Activated naive CD8-positive, alpha-beta T cell treated with anti-CD3 and anti-CD28 coated beads, Interleukin-2, amount 50 U/mL, for 24 hours (primary cell): ENCODE data around the gene ADGRF1.

Experiments
- ATAC-seq: fragments of 150-1000 bp; cut with Tn5 transposase; one replicate; pipeline ENCODE4 v1.10.0; 2021
- DNase-seq: peaks from one replicate; pipeline ENCODE4 v3.0.0; 2021
- H3K27ac Mint-ChIP-seq: one replicate; pipeline ENCODE4 v1.8.0; 2021; ENCODE audit warnings: mild to moderate bottlenecking, mixed read lengths
- H3K27me3 Mint-ChIP-seq: one replicate; pipeline ENCODE4 v1.8.0; 2021; ENCODE audit warnings: mixed read lengths
- H3K36me3 Mint-ChIP-seq: one replicate; pipeline ENCODE4 v1.8.0; 2021; ENCODE audit warnings: low read depth, mixed read lengths
- H3K4me1 Mint-ChIP-seq: one replicate; pipeline ENCODE4 v1.8.0; 2021; ENCODE audit warnings: mixed read lengths
- H3K4me3 Mint-ChIP-seq: one replicate; pipeline ENCODE4 v1.8.0; 2021; ENCODE audit warnings: mild to moderate bottlenecking, moderate library complexity, mixed read lengths
- H3K9me3 Mint-ChIP-seq: one replicate; pipeline ENCODE4 v1.8.0; 2021; ENCODE audit warnings: mixed read lengths

Gene ADGRF1

GRCh38 chr6:47047097-47047478 lies 5.0 kb upstream of the ADGRF1 start:
- Mint-ChIP-seq H3K4me1 (no peaks in the 10 kb centered on the region), H3K36me3 (no peaks in the 10 kb centered on the region), H3K4me3 (no peak overlapping the region), H3K9me3 (no peaks in the 10 kb centered on the region), H3K27me3 (peaks cover 6% of the 10 kb centered on the region), H3K27ac (no peak overlapping the region)
- ATAC-seq (no peak), DNase-seq (no peak)

- H3K27ac Mint-ChIP-seq, result no peak overlapping the region
- ATAC-seq, result no peak
Measured at GRCh38 chr6:47044397-47044796, 2.3 kb upstream of the ADGRF1 start.

GRCh38 chr6:47043286-47043685 lies 1.2 kb upstream of the ADGRF1 start:
- no peaks in the 10 kb centered on the region for H3K36me3 Mint-ChIP-seq
- H3K27ac Mint-ChIP-seq, result no peak overlapping the region
- peaks cover 6% of the 10 kb centered on the region for H3K27me3 Mint-ChIP-seq
- H3K4me3 Mint-ChIP-seq, result no peak overlapping the region
- DNase-seq, result no peak
- no peaks in the 10 kb centered on the region for H3K4me1 Mint-ChIP-seq
- no peak for ATAC-seq
- no peaks in the 10 kb centered on the region for H3K9me3 Mint-ChIP-seq

More at GRCh38 chr6:47044397-47044796, 2.3 kb upstream of the ADGRF1 start:
- Mint-ChIP-seq H3K4me3 (no peak overlapping the region), H3K9me3 (no peaks in the 10 kb centered on the region), H3K27me3 (peaks cover 6% of the 10 kb centered on the region), H3K36me3 (no peaks in the 10 kb centered on the region), H3K4me1 (no peaks in the 10 kb centered on the region)
- DNase-seq, result no peak

- Mint-ChIP-seq H3K4me3 (no peak overlapping the region), H3K36me3 (no peaks in the 10 kb centered on the region), H3K27me3 (peaks cover 3% of the 10 kb centered on the region)
Measured at GRCh38 chr6:47041741-47042140, 391 bp downstream of the ADGRF1 start.

DNA sequence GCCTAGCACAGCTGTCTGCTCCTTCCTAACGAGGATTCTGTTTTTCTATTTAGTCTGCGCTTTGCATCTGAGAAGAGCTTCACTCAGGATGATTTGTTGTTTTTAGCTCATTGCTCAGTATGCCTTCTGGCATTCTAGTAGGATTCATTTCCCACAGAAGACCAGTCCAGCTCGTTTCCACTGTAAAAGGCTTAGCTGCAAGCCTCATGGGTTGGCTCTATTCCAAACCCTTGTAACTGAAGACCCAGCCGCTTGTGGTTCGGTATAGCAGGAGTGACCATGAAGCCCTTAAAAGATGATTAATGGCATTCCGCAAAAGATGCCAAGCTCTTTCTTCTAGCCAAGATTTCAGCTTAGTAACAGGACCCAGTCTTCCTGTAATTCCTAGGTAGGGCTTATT lies 7.2 kb downstream of the ADGRF1 start:
- Mint-ChIP-seq H3K27ac (no peak overlapping the region), H3K4me1 (no peaks in the 10 kb centered on the region), H3K9me3 (no peaks in the 10 kb centered on the region), H3K27me3 (peaks cover 7% of the 10 kb centered on the region), H3K36me3 (no peaks in the 10 kb centered on the region), H3K4me3 (no peak overlapping the region)
- DNase-seq (no peak), ATAC-seq (no peak)

More at GRCh38 chr6:47041741-47042140, 391 bp downstream of the ADGRF1 start:
- no peak overlapping the region for H3K27ac Mint-ChIP-seq
- H3K4me1 Mint-ChIP-seq, result no peaks in the 10 kb centered on the region
- DNase-seq, result no peak
- no peak for ATAC-seq
- no peaks in the 10 kb centered on the region for H3K9me3 Mint-ChIP-seq

GRCh38 chr6:47034421-47034820 lies 7.7 kb downstream of the ADGRF1 start:
- Mint-ChIP-seq H3K4me1 (no peaks in the 10 kb centered on the region), H3K27me3 (peaks cover 7% of the 10 kb centered on the region), H3K9me3 (no peaks in the 10 kb centered on the region), H3K36me3 (no peaks in the 10 kb centered on the region), H3K27ac (no peak overlapping the region), H3K4me3 (no peak overlapping the region)
- DNase-seq (no peak), ATAC-seq (no peak)

- Mint-ChIP-seq H3K4me3 (no peak overlapping the region), H3K36me3 (no peaks in the 10 kb centered on the region), H3K4me1 (no peaks in the 10 kb centered on the region), H3K9me3 (no peaks in the 10 kb centered on the region), H3K27me3 (peaks cover 7% of the 10 kb centered on the region), H3K27ac (no peak overlapping the region)
- ATAC-seq (no peak), DNase-seq (no peak)
Measured at GRCh38 chr6:47032974-47033765, 9.0 kb downstream of the ADGRF1 start.

DNA sequence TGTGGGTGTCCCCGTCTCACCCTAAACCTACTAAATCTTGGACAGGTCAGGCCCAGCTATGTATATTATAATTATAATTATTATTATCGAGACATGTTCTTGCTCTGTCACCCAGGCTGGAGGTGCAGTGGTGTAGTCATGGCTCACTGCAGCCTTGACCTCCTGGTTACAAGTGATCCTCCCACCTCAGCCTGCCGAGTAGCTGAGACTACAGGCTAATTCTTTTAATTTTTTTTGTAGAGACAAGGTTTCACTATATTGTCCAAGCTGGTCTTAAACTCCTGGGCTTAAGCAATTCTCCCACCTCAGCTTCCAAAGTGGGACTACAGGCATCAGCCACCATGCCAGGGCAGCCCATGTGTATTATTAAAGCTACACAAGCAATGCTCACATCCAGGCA lies 10.5 kb downstream of the ADGRF1 start:
- Mint-ChIP-seq H3K9me3 (no peaks in the 10 kb centered on the region), H3K4me3 (no peak overlapping the region), H3K27me3 (peaks cover 7% of the 10 kb centered on the region), H3K27ac (no peak overlapping the region), H3K36me3 (no peaks in the 10 kb centered on the region), H3K4me1 (no peaks in the 10 kb centered on the region)
- DNase-seq (no peak), ATAC-seq (no peak)

- no peak for DNase-seq
- Mint-ChIP-seq H3K4me3 (no peak overlapping the region), H3K27ac (no peak overlapping the region), H3K27me3 (peaks cover 4% of the 10 kb centered on the region), H3K36me3 (no peaks in the 10 kb centered on the region), H3K4me1 (no peaks in the 10 kb centered on the region), H3K9me3 (no peaks in the 10 kb centered on the region)
- no peak for ATAC-seq
Measured at GRCh38 chr6:47029865-47030561, 12.1 kb downstream of the ADGRF1 start.

GRCh38 chr6:47028835-47029360 lies 13.2 kb downstream of the ADGRF1 start:
- no peak overlapping the region for H3K27ac Mint-ChIP-seq
- ATAC-seq, result no peak
- H3K27me3 Mint-ChIP-seq, result no peaks in the 10 kb centered on the region
- no peak overlapping the region for H3K4me3 Mint-ChIP-seq
- H3K4me1 Mint-ChIP-seq, result no peaks in the 10 kb centered on the region
- no peak for DNase-seq
- H3K36me3 Mint-ChIP-seq, result no peaks in the 10 kb centered on the region
- no peaks in the 10 kb centered on the region for H3K9me3 Mint-ChIP-seq

- H3K4me1 Mint-ChIP-seq, result no peaks in the 10 kb centered on the region
- no peak overlapping the region for H3K4me3 Mint-ChIP-seq
- H3K27ac Mint-ChIP-seq, result no peak overlapping the region
- no peaks in the 10 kb centered on the region for H3K9me3 Mint-ChIP-seq
- no peaks in the 10 kb centered on the region for H3K27me3 Mint-ChIP-seq
- H3K36me3 Mint-ChIP-seq, result no peaks in the 10 kb centered on the region
- ATAC-seq, result no peak
- no peak for DNase-seq
Measured at GRCh38 chr6:47027315-47027714, 14.8 kb downstream of the ADGRF1 start.

GRCh38 chr6:47026679-47027078 lies 15.5 kb downstream of the ADGRF1 start:
- Mint-ChIP-seq H3K9me3 (no peaks in the 10 kb centered on the region), H3K4me3 (no peak overlapping the region), H3K36me3 (no peaks in the 10 kb centered on the region), H3K27ac (no peak overlapping the region), H3K27me3 (no peaks in the 10 kb centered on the region), H3K4me1 (no peaks in the 10 kb centered on the region)
- no peak for ATAC-seq
- DNase-seq, result no peak

DNA sequence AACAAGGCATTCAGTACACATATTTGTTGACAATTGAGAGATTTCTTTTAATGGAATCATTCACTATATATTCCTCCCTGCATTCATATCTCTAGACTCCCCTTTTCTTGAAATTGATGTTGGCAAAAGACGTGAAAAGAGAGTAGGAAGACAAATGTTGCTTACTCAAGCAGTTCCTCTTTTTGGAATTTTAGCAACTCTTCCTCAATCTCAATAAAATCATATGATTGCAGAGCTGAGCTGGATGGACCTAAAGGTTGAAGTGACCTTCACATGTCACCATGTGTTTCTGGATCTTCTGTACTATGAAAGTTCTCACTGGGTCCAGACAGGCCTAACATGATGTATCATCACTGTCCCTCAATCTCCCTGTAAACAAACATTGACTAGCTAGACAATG lies 18.6 kb downstream of the ADGRF1 start:
- ATAC-seq, result no peak
- H3K9me3 Mint-ChIP-seq, result no peaks in the 10 kb centered on the region
- H3K27ac Mint-ChIP-seq, result no peak overlapping the region
- H3K4me3 Mint-ChIP-seq, result no peak overlapping the region
- H3K27me3 Mint-ChIP-seq, result no peaks in the 10 kb centered on the region
- H3K4me1 Mint-ChIP-seq, result no peaks in the 10 kb centered on the region
- DNase-seq, result no peak
- H3K36me3 Mint-ChIP-seq, result no peaks in the 10 kb centered on the region

DNA sequence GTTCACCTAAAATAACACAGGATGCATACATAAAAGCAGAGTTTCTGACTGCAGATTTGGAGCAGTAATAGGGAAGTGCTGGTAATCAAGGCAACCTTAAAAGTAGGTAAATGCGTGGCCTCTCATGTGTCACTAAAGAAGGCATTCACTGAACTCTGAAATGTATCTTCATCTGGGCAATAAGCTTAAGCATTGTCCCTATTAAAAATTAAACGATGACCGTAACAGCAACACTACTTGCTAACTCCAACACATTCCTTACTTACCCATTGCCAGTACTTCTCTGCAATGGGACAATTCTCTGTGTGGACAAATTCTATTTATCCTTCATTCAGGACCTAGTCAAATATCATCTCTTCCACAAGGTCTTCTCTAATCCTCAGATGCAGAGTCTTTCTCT lies 19.9 kb downstream of the ADGRF1 start:
- Mint-ChIP-seq H3K27me3 (no peaks in the 10 kb centered on the region), H3K9me3 (no peaks in the 10 kb centered on the region), H3K27ac (no peak overlapping the region), H3K36me3 (no peaks in the 10 kb centered on the region), H3K4me3 (no peak overlapping the region), H3K4me1 (no peaks in the 10 kb centered on the region)
- no peak for ATAC-seq
- no peak for DNase-seq

- no peak overlapping the region for H3K4me3 Mint-ChIP-seq
- H3K4me1 Mint-ChIP-seq, result no peaks in the 10 kb centered on the region
- ATAC-seq, result no peak
- no peaks in the 10 kb centered on the region for H3K9me3 Mint-ChIP-seq
- no peaks in the 10 kb centered on the region for H3K27me3 Mint-ChIP-seq
- no peak for DNase-seq
- H3K27ac Mint-ChIP-seq, result no peak overlapping the region
- H3K36me3 Mint-ChIP-seq, result no peaks in the 10 kb centered on the region
Measured at GRCh38 chr6:47019941-47020340, 22.2 kb downstream of the ADGRF1 start.
